Activated naive CD4-positive, alpha-beta T cell treated with anti-CD3 and anti-CD28 coated beads, Interleukin-2, amount 50 U/mL, for 24 hours (primary cell): ENCODE data around the gene PTK7.
A peak's percentile ranks its signal among the peaks of the same experiment; 100 is the strongest.

ENCODE experiments used
- H3K27ac Mint-ChIP-seq: one replicate; pipeline ENCODE4 v1.8.0; 2021; ENCODE audit warnings: mild to moderate bottlenecking, mixed read lengths
- H3K27me3 Mint-ChIP-seq: one replicate; pipeline ENCODE4 v1.8.0; 2021; ENCODE audit warnings: mixed read lengths
- H3K36me3 Mint-ChIP-seq: one replicate; pipeline ENCODE4 v1.8.0; 2021; ENCODE audit warnings: mixed read lengths
- H3K4me1 Mint-ChIP-seq: one replicate; pipeline ENCODE4 v1.8.0; 2021; ENCODE audit warnings: mixed read lengths
- H3K4me3 Mint-ChIP-seq: one replicate; pipeline ENCODE4 v1.8.0; 2021; ENCODE audit warnings: mild to moderate bottlenecking, mixed read lengths
- H3K9me3 Mint-ChIP-seq: one replicate; pipeline ENCODE4 v1.8.0; 2021; ENCODE audit warnings: mixed read lengths

PTK7 gene

GRCh38 chr6:43091020-43091419 is 14.9 kb downstream of the PTK7 start:
- Mint-ChIP-seq H3K9me3 (no peaks in the 10 kb centered on the region), H3K27ac (no peak overlapping the region), H3K4me1 (peaks cover 8% of the 10 kb centered on the region), H3K36me3 (no peaks in the 10 kb centered on the region), H3K4me3 (no peak overlapping the region), H3K27me3 (no peaks in the 10 kb centered on the region)

- Mint-ChIP-seq H3K27ac (no peak overlapping the region), H3K27me3 (no peaks in the 10 kb centered on the region), H3K4me3 (no peak overlapping the region), H3K36me3 (no peaks in the 10 kb centered on the region), H3K9me3 (no peaks in the 10 kb centered on the region), H3K4me1 (peaks cover 8% of the 10 kb centered on the region)
These were observed 15.4 kb downstream of the PTK7 start for GRCh38 chr6:43091436-43091991.

GRCh38 chr6:43092635-43093034 is 16.5 kb downstream of the PTK7 start:
- peaks cover 8% of the 10 kb centered on the region for H3K4me1 Mint-ChIP-seq
- H3K9me3 Mint-ChIP-seq, result no peaks in the 10 kb centered on the region
- H3K27me3 Mint-ChIP-seq, result no peaks in the 10 kb centered on the region
- no peak overlapping the region for H3K27ac Mint-ChIP-seq
- no peaks in the 10 kb centered on the region for H3K36me3 Mint-ChIP-seq
- no peak overlapping the region for H3K4me3 Mint-ChIP-seq

GRCh38 chr6:43093436-43094289 is 17.5 kb downstream of the PTK7 start:
- Mint-ChIP-seq H3K36me3 (no peaks in the 10 kb centered on the region), H3K4me3 (peak overlapping the region; percentile 34), H3K9me3 (no peaks in the 10 kb centered on the region), H3K27me3 (no peaks in the 10 kb centered on the region), H3K27ac (no peak overlapping the region), H3K4me1 (peaks cover 8% of the 10 kb centered on the region)

GRCh38 chr6:43095939-43096338 is 19.8 kb downstream of the PTK7 start:
- Mint-ChIP-seq H3K27me3 (no peaks in the 10 kb centered on the region), H3K27ac (no peak overlapping the region), H3K4me3 (no peak overlapping the region), H3K9me3 (no peaks in the 10 kb centered on the region), H3K4me1 (peaks cover 8% of the 10 kb centered on the region), H3K36me3 (no peaks in the 10 kb centered on the region)

GRCh38 chr6:43096451-43097097 is 20.5 kb downstream of the PTK7 start:
- H3K36me3 Mint-ChIP-seq, result no peaks in the 10 kb centered on the region
- no peaks in the 10 kb centered on the region for H3K9me3 Mint-ChIP-seq
- H3K27ac Mint-ChIP-seq, result no peak overlapping the region
- no peaks in the 10 kb centered on the region for H3K27me3 Mint-ChIP-seq
- H3K4me1 Mint-ChIP-seq, result peaks cover 8% of the 10 kb centered on the region
- no peak overlapping the region for H3K4me3 Mint-ChIP-seq

GRCh38 chr6:43097098-43097489 is 21.0 kb downstream of the PTK7 start:
- Mint-ChIP-seq H3K4me1 (peaks cover 8% of the 10 kb centered on the region), H3K9me3 (no peaks in the 10 kb centered on the region), H3K27ac (no peak overlapping the region), H3K36me3 (no peaks in the 10 kb centered on the region), H3K27me3 (no peaks in the 10 kb centered on the region), H3K4me3 (no peak overlapping the region)

GRCh38 chr6:43097502-43097901 is 21.4 kb downstream of the PTK7 start:
- no peak overlapping the region for H3K4me3 Mint-ChIP-seq
- H3K36me3 Mint-ChIP-seq, result no peaks in the 10 kb centered on the region
- H3K9me3 Mint-ChIP-seq, result no peaks in the 10 kb centered on the region
- no peak overlapping the region for H3K27ac Mint-ChIP-seq
- peaks cover 8% of the 10 kb centered on the region for H3K4me1 Mint-ChIP-seq
- no peaks in the 10 kb centered on the region for H3K27me3 Mint-ChIP-seq

GRCh38 chr6:43101497-43101896 is 25.4 kb downstream of the PTK7 start:
- Mint-ChIP-seq H3K27me3 (no peaks in the 10 kb centered on the region), H3K4me3 (no peak overlapping the region), H3K27ac (no peak overlapping the region), H3K9me3 (no peaks in the 10 kb centered on the region), H3K36me3 (no peaks in the 10 kb centered on the region), H3K4me1 (peaks cover 5% of the 10 kb centered on the region)

- Mint-ChIP-seq H3K9me3 (no peaks in the 10 kb centered on the region), H3K4me3 (no peak overlapping the region), H3K27ac (no peak overlapping the region), H3K36me3 (no peaks in the 10 kb centered on the region), H3K27me3 (no peaks in the 10 kb centered on the region), H3K4me1 (peaks cover 5% of the 10 kb centered on the region)
These were observed 27.3 kb downstream of the PTK7 start for GRCh38 chr6:43103253-43103876.

- H3K36me3 Mint-ChIP-seq, result no peaks in the 10 kb centered on the region
- peaks cover 5% of the 10 kb centered on the region for H3K4me1 Mint-ChIP-seq
- no peak overlapping the region for H3K4me3 Mint-ChIP-seq
- H3K9me3 Mint-ChIP-seq, result no peaks in the 10 kb centered on the region
- no peak overlapping the region for H3K27ac Mint-ChIP-seq
- H3K27me3 Mint-ChIP-seq, result no peaks in the 10 kb centered on the region
These were observed 29.6 kb downstream of the PTK7 start for GRCh38 chr6:43105538-43106222.

- no peak overlapping the region for H3K4me3 Mint-ChIP-seq
- H3K36me3 Mint-ChIP-seq, result no peaks in the 10 kb centered on the region
- H3K27me3 Mint-ChIP-seq, result no peaks in the 10 kb centered on the region
These were observed 31.4 kb downstream of the PTK7 start for GRCh38 chr6:43107344-43108062.

GRCh38 chr6:43113431-43114260 is 37.5 kb downstream of the PTK7 start:
- Mint-ChIP-seq H3K27me3 (no peaks in the 10 kb centered on the region), H3K27ac (no peak overlapping the region), H3K4me1 (no peaks in the 10 kb centered on the region), H3K9me3 (no peaks in the 10 kb centered on the region), H3K36me3 (no peaks in the 10 kb centered on the region), H3K4me3 (no peak overlapping the region)

More at GRCh38 chr6:43107344-43108062, 31.4 kb downstream of the PTK7 start:
- Mint-ChIP-seq H3K4me1 (peaks cover 5% of the 10 kb centered on the region), H3K27ac (no peak overlapping the region), H3K9me3 (no peaks in the 10 kb centered on the region)

- Mint-ChIP-seq H3K27ac (no peak overlapping the region), H3K27me3 (no peaks in the 10 kb centered on the region), H3K4me3 (no peak overlapping the region), H3K9me3 (no peaks in the 10 kb centered on the region), H3K36me3 (no peaks in the 10 kb centered on the region), H3K4me1 (no peaks in the 10 kb centered on the region)
These were observed 39.3 kb downstream of the PTK7 start for GRCh38 chr6:43115365-43115764.
